B cell (primary cell): ENCODE results near the gene TSPAN33.

Experiments
- EZH2 ChIP-seq: IDR thresholded peaks from 2 replicates; pipeline ENCODE4 v1.6.1; 2012; ENCODE audit warnings: borderline replicate concordance, low read depth, mild to moderate bottlenecking, moderate library complexity, low read length; ENCODE audit not compliant: insufficient read depth, poor library complexity, severe bottlenecking
- TF ChIP-seq, protein P1 (sequence below): fragments of 200-600 bp; IDR thresholded peaks from one replicate; pipeline ENCODE4 v1.8.0; 2022; ENCODE audit warnings: antibody characterized with exemption, mild to moderate bottlenecking

DNA sequence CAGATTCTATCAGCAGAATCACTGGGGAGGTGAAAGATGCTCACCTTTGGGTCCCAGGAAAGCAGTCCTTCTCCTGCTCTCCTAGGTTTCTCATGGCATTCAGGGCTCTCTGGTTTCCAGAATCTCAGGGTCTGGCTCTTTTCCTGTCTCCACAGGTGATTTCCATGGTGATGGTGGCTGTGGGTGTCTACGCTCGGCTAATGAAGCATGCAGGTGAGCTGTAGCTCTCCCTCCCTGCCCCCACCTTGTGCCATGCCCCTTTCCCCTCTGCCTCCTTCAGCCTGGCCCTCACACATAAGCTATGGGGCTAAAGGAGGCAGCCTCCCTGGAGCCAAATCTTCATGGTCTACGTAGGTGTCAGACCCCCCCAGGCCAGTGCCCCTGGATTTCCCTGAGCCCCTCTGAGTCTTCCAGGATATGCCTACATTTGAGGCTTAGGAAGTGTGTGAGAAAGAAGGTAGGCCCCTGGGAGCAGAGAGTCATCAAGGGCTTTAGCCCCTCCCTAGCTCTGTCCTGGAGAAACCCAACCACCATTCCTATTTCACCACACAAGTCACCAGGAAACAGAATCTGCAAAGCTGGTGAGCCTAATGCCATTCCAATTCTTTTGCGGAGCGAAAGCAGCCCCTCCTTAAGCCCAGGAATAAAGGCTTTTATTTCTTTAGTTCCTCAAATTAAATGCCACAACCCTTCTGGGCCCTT lies 17.2 kb downstream of the TSPAN33 start:
- TF ChIP-seq, protein P1, sequence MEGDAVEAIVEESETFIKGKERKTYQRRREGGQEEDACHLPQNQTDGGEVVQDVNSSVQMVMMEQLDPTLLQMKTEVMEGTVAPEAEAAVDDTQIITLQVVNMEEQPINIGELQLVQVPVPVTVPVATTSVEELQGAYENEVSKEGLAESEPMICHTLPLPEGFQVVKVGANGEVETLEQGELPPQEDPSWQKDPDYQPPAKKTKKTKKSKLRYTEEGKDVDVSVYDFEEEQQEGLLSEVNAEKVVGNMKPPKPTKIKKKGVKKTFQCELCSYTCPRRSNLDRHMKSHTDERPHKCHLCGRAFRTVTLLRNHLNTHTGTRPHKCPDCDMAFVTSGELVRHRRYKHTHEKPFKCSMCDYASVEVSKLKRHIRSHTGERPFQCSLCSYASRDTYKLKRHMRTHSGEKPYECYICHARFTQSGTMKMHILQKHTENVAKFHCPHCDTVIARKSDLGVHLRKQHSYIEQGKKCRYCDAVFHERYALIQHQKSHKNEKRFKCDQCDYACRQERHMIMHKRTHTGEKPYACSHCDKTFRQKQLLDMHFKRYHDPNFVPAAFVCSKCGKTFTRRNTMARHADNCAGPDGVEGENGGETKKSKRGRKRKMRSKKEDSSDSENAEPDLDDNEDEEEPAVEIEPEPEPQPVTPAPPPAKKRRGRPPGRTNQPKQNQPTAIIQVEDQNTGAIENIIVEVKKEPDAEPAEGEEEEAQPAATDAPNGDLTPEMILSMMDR = no peak
- no peak for TF ChIP-seq EZH2
